Left ventricle myocardium superior (tissue), 1 donor: ENCODE measurements around the gene RCAN1. TPM values are rescaled to one million over a fixed set of nuclear protein-coding genes. Genes with fewer than 3 reads are reported as not detected.
"Not testable (repeated sequence)": the region's sequence is repeated elsewhere in the genome, so short reads cannot be mapped to it uniquely, and the experiment has no call there.

Experiments used
- ATAC-seq: fragments of 200-7000 bp; cut with Tn5 transposase; one replicate; pipeline ENCODE4 v1.9.1; 2020; ENCODE audit warnings: mild to moderate bottlenecking, moderate library complexity
- DNase-seq: peaks from one replicate; pipeline ENCODE4 v3.0.0-alpha.2; 2020
- intact Hi-C: fragments of 100-400 bp; cut with micrococcal nuclease; formaldehyde crosslinking; loops from one replicate; pipeline ENCODE4 v1.11.0; 2022
- total RNA-seq: library from RNA; stranded (reverse); fragmentation: NEBNext Ultra II Directional; extraction: Animal tissue kit (Norgen Biotek cat#: 25700); gene quantifications from one replicate; pipeline ENCODE4 v1.2.1, GENCODE V29; 2021
- donor health status: DM: no; HTN: yes; CAD: no; lungs with severe emphysema.

Gene RCAN1
- total RNA-seq, 1 donor from 2014 or later = 36.7 TPM

GRCh38 chr21:34579411-34579810 is 35.5 kb downstream of the RCAN1 start:
- no peak for ATAC-seq
- intact Hi-C loops = no loop called here
- DNase-seq = no peak

GRCh38 chr21:34576041-34576511 is 38.8 kb downstream of the RCAN1 start:
- intact Hi-C loops = no loop called here
- ATAC-seq (peak; percentile 51), DNase-seq (peak; percentile 65)

GRCh38 chr21:34574601-34575529 is 40.0 kb downstream of the RCAN1 start:
- intact Hi-C loops = no loop called here
- ATAC-seq (no peak), DNase-seq (no peak)

GRCh38 chr21:34571994-34572393 is 42.9 kb downstream of the RCAN1 start:
- intact Hi-C loops = no loop called here
- DNase-seq (no peak), ATAC-seq (no peak)

DNA sequence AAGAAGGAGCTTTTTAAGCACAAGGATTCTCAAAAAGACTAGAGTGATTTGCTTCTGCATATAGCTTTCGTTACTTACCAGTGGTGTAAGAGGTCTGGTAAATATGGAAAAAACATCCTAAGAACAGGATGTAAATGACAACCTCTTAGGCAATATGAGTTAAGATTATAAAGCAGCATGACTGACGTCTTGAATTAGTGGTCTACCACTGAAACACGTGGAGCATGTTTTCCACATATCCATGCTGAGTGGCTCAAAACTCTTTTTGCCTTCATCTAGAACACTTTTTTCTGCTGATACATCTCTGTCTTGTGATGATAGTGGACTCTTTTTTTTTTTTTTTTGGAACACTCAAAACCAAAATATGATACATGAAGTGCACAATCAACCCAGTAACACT is 44.6 kb downstream of the RCAN1 start:
- intact Hi-C loops = no loop called here
- ATAC-seq (no peak), DNase-seq (no peak)

- ATAC-seq = no peak
- intact Hi-C loops = no loop called here
- no peak for DNase-seq
Observed at GRCh38 chr21:34569381-34569979, 45.4 kb downstream of the RCAN1 start.

DNA sequence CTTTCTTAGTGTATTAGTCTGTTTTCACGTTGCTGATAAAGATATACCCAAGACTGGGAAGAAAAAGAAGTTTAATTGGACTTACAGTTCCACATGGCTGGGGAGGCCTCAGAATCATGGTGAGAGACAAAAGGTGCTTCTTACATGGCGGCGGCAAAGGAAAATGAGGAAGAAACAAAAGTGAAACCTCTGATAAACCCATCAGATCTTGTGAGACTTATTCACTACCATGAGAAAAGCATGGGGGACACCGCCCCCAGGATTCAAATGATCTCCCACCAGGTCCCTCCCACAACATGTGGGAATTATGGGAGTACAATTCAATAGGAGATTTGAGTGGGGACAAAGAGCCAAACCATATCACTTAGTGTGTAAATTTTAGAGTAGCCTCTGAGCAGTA is 46.1 kb downstream of the RCAN1 start:
- ATAC-seq, intact Hi-C loops, DNase-seq: not testable (repeated sequence)

DNA sequence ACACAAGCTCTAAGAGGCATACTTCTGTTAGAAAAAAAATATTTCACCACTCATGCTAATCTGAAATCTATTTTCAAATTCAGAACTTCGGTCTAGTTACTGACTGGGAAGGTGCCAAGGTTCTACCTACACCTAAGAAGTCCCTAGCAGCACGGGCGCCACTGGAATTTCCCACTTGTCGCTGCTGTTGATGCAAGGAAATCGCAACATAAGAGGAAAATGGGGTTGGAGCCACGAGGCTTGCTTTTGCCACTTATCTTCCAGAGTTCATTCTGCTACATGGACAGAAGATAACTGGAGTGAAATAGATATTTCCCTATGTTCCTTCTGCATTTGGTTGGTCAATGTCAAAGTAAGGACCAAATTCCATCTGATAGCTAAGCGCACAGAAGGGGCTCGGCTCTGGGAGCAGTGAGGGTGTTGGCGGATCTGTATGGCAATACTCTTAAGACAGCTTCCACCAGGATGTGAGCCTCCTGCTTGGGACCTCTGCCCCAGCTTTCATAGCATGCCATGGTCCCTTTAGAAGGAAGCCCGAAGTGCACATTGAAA is 47.2 kb downstream of the RCAN1 start:
- ATAC-seq (no peak), DNase-seq (no peak)
- intact Hi-C loops = no loop called here

GRCh38 chr21:34565238-34565637 is 49.7 kb downstream of the RCAN1 start:
- ATAC-seq (peak; percentile 84), DNase-seq (peak; percentile 38)
- intact Hi-C loops = no loop called here

DNA sequence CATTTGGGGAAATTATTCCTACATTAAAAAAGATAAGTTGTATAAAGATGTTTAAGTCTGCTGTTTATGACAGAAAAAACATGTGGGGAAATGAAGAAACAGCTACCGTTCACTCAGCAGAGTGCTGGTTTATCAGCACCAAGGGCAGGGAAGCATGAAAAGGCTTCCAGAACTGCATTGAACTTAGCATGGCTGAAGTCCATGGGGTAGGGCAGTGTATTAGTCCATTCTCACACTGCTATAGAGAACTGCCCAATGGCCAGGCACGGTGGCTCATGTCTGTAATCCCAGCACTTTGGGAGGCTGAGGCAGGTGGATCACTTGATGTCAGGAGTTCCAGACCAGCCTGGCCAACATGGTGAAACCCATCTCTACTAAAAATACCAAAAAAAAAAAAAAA is 51.5 kb downstream of the RCAN1 start:
- ATAC-seq, DNase-seq, intact Hi-C loops: not testable (repeated sequence)

DNA sequence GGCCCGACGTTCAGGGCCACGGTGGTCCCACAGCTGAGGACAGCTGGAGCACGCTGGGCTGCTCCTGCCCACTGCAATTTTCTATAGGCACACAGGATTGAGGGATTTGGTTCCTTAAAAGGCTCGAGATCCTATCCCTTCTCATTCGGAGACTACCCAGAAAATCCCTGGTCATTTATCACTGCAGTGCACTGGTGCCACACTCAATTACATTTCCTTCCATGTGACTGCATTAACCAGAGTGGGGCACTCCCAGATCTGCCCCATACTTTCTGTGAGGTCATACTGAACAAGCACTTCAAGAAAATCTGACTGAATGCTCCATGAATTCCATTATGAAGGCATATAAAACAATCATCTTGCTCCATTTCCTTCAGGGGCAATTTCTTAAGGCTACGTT is 53.1 kb downstream of the RCAN1 start:
- ATAC-seq (no peak), DNase-seq (no peak)
- intact Hi-C loops = no loop called here

DNA sequence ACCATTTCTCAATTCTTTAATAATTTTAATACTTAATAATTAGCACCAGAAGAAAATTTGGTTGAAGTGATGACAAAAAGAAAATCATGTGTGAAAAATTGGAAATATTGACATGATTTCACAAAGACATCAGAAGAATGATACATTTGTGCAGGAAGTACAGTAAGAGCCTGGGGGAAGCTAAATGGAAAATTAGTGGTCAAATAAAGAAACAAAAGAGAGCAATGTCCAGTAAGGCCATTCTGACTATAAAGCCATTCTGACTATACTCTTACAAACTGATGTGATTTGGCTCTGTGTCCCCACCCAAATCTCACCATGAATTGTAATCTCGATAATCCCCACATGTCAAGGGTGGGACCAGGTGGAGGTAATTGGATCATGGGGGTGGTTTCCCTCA is 54.3 kb downstream of the RCAN1 start:
- ATAC-seq (no peak), DNase-seq (no peak)
- intact Hi-C loops = no loop called here

- ATAC-seq (no peak), DNase-seq (no peak)
- intact Hi-C loops = no loop called here
Observed at GRCh38 chr21:34560021-34560420, 54.9 kb downstream of the RCAN1 start.

DNA sequence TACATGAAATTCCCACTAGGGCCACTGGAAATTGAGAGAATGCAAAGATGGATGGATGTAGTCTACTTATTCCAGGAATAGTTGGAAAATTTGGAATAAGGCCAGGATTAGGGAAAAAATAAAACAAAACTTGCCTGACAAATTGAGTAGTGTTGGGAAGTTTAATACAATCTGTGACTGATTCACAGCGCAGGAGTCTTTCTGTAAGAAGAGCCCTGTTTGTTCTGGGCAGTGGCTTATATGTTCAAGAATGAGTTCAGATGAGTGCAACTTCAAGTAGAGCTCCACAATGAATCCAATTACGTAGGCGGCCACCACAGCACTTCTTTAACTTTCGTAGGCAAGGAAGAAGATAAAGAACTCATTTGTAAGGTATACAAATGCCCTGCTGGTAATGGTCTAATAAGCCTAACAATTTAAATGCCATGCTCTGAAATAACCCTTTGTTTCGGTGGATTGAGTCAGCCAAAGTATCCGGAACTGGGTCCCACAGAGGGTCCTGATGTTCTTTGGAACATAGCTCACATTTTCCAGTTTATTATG is 55.8 kb downstream of the RCAN1 start:
- intact Hi-C loops = no loop called here
- ATAC-seq = no peak
- DNase-seq = no peak

DNA sequence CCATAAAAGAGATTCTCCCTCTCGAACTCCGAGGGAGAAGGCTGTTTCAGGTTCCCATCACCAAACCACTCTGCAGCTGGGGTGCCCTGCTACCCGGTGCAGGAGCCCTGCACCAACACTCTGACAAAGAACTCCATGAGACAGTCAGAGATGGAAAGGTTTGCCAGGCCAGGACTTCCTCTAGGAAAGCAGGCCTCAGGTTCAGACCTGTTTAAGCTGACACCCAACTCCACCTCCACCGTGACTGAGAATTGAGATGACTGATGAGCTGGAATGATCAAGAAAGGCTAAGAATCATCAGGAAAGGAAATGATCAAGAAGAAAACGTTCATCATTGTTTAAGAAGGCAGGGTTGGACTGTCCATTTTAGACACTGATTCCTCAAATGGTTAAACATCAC is 56.7 kb downstream of the RCAN1 start:
- DNase-seq (no peak), ATAC-seq (no peak)
- intact Hi-C loops = no loop called here

GRCh38 chr21:34557261-34557660 is 57.7 kb downstream of the RCAN1 start:
- intact Hi-C loops = no loop called here
- DNase-seq (no peak), ATAC-seq (no peak)

GRCh38 chr21:34554670-34555069 is 60.2 kb downstream of the RCAN1 start:
- ATAC-seq, DNase-seq, intact Hi-C loops: not testable (repeated sequence)

DNA sequence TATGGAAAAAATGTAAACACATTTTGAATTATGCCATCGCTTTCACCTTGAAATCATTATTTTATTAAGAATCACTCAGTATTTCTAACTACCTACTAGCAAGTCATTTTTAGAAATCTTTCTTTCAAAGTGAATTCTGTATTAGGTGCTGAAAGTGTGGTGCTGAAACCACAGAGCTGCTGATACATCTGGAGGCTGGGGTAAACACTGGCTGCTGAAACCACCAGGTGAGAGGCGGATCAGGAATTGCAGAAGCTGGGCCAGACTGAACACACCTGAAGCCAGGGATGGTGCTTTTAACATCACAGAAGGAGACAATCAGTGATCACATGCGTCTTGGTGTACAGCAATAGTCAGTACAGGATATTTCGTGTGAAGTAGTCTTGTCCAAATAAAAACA is 60.7 kb downstream of the RCAN1 start:
- intact Hi-C loops = no loop called here
- ATAC-seq (no peak), DNase-seq (no peak)

- DNase-seq = no peak
- intact Hi-C loops = no loop called here
- ATAC-seq = no peak
Observed at GRCh38 chr21:34553151-34553952, 61.6 kb downstream of the RCAN1 start.
